HG02571 (cell line): ENCODE measurements around the gene PPIG.
A peak's percentile ranks its signal among the peaks of the same experiment; 100 is the strongest.
"Not testable (repeated sequence)": the region's sequence is repeated elsewhere in the genome, so short reads cannot be mapped to it uniquely, and the experiment has no call there.

ENCODE experiments used
- ATAC-seq: cut with Tn5 transposase; IDR thresholded peaks from one replicate; pipeline ENCODE4 v1.9.1; 2021; ENCODE audit warnings: mild to moderate bottlenecking, moderate library complexity; ENCODE audit not compliant: unreplicated experiment

The PPIG gene

GRCh38 chr2:169584005-169584877, at the start of gene PPIG:
PPIG (plus strand) TSS chr2:169584351; CDS start chr2:169604042, 19,691 bp downstream.
- ATAC-seq: peak; percentile 91

DNA sequence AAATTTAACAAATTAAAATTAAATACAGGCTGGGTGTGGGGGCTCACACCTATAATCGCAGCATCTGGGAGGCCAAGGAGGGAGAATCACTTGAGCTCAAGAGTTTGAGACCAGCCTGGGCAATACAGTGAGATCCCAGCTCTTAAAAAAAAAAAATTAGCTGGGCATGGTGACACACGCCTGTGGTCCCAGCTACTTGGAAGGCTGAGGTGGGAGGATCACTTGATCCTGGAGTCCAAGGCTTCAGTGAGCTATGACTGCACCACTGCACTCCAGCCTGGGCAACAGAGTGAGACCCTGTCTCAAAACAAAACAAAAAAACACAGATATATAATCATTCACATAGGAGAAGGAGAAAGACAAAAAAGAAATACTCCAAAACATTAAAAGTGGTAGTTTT, 44.7 kb upstream of the PPIG start:
- ATAC-seq: not testable (repeated sequence)

DNA sequence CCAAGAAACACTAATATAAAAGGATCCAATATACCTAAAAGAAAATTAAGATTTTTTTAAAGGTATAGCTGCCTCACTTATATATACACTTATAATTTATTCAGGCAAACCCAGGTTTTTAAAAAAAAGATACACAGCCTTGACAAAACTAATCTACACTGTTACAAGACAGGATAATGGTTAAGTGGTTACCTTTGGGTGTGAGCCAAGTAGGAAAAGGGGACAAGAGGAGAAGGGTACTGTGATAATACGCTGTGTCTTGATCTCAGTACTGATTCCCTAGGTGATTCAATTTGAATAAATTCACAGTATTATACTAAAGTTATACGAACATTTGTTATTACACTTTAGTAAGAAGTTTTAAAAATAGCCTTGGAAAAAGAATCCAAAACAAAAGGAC, 44.0 kb upstream of the PPIG start:
- no peak for ATAC-seq

DNA sequence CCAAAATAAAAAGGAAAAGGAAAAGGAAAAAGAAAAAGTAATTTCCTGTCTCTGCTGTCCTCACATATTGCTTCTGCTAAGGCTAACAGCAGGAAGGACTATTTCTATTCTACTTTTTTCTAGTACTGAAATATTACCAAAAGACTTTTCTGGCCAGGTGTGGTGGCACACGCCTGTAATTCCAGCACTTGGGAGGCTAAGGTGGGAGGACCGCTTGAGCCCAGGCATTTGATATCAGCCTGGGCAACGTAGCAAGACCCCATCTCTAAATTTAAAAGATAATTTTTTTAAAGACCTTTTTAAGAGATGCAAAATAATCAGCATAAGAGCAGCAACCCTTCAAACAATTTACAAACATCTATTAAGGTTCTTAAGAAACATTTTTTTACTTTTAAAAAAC, 41.7 kb upstream of the PPIG start:
- ATAC-seq: no peak

DNA sequence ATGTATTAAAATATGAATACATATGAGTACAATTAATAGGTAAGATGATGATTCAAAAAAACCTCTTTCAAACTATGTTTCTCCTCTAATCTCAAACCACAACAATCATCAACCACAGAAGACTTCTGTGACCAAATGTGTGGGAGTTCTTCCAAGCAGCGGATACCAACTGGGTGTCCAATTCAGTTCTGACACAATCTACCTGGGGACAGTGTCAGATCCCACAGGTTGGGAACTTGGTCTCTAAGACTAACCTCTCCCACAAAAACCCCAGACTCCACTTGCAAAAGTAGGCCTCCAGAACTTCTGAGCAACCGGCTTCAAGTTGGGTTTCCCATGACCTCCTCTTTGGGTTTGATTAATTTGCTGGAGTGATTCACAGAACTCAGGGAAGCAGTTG, 37.4 kb upstream of the PPIG start:
- no peak for ATAC-seq

- no peak for ATAC-seq
Measured at GRCh38 chr2:169561364-169561763, 22.8 kb upstream of the PPIG start.

GRCh38 chr2:169562084-169562483, 22.1 kb upstream of the PPIG start:
- not testable (repeated sequence) for ATAC-seq

DNA sequence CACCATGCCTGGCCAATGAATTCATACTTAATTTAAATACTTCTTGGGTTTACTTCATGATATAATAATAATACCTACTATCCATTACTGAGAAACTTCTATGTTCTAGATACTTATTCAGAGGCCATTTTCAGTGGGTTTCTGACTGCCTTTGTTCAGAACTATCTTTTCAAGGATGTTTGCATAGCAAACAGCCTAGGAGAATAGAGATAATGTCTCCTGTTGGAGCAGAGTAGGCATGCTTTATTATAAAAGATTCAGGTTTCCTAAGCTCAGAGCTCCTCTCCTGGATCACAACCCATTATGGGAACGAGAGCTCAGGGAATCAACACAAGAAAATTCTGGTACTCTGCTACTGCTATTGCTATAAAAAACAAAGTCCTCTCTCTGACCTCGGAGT, 21.6 kb upstream of the PPIG start:
- ATAC-seq: no peak

DNA sequence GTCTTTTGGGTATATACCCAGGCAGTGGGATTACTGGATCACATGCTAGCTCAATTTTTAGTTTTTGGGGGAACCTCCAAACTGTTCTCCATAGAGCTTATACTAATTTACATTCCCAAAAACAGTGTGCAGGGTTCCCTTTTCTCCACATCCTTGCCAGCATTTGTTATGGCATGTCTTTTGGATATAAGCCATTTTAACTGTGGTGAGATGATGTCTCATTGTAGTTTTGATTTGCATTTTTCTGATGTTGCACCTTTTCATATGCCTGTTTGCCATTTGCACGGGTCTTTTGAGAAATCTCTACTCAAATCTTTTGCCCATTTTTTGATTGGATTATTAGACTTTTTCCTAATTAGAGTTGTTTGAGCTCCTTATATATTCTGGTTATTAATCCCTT, 18.5 kb upstream of the PPIG start:
- no peak for ATAC-seq

DNA sequence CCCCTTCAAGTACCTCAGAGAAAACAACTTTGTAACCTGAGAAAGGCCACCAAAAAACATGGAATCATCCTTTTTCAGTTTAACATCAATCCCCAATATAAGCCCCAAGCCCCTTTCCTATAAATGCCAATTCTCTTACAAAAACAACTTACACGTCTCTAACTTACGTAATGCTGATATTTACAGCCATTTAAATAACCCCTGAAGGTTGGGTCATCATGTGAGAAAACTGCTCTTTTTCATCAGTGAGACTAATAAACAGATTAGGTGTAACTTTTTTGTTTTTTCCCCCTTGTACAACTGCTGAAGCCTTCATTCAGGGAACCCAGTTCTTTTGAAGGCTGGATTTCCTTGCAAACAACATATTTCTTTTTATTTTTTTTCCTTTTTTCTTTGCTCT, 14.2 kb upstream of the PPIG start:
- no peak for ATAC-seq

GRCh38 chr2:169570752-169571151, 13.4 kb upstream of the PPIG start:
- ATAC-seq: not testable (repeated sequence)

GRCh38 chr2:169571571-169571970, 12.6 kb upstream of the PPIG start:
- no peak for ATAC-seq

GRCh38 chr2:169572189-169572588, 12.0 kb upstream of the PPIG start:
- ATAC-seq: no peak

GRCh38 chr2:169572821-169573159, 11.4 kb upstream of the PPIG start:
- no peak for ATAC-seq

DNA sequence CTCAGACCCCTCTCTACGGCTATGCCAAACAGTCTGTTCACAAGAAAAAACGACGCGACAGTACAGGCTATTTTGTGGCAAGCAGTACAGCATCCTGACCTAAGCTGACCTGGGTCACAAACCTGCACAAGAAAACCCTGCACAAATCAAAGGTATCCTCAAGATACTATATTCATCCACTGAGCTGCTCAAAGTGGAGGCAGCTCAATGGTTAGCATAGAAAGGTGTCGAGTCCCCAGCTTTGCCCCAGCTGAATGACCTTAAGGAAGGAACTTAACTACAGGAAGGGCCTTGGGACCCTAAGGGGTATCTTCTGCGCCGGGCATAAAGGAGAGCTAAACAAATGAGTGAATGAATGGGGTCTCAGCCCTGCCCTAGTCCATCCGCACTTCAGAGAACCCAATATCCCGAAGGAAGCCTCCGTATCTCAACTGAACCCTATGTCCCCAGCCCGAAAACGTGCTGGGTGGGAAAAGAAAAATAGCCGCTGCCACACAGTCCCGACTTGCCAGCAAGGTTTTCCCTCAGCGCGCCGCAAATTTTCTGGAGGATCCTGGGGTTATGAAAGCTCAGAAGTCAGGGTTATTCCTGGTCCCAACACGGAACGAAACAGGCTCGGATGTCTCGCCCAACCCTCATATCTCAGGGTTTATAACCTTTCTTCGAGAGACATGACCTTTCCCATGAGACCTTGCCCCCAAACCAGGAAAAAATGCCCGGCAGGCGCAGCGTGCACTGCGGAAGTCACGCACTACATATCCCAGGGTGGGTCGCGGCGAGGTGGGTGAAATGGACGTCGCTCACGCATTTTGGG, 10.8 kb upstream of the PPIG start, which contains the start of gene FASTKD1:
TSS of gene FASTKD1 (minus strand) at position 706 of the 814 bp plus-strand sequence. CDS start 1,836 bp downstream, outside the sequence.
- peak; percentile 100 for ATAC-seq

DNA sequence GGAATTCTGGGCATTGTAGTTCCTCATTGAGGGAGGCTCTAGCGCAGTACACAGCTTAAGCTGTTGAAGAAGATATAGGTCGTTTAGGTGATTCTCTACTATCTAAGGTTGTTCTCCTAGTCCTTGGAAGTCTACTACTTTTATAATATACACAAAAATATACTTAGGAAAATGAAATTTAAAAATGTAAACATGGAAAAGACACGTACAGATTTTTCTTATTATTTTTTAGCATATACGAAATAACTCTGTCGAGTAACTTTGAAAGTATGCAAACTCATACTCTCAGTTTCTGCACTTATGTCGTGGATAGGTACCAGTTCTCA, 10.2 kb upstream of the PPIG start:
- ATAC-seq: no peak

DNA sequence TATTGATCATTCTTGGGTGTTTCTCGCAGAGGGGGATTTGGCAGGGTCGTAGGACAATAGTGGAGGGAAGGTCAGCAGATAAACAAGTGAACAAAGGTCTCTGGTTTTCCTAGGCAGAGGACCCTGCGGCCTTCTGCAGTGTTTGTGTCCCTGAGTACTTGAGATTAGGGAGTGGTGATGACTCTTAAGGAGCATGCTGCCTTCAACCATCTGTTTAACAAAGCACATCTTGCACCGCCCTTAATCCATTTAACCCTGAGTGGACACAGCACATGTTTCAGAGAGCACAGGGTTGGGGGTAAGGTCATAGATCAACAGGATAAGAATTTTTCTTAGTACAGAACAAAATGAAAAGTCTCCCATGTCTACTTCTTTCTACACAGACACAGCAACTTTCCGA, 9.6 kb upstream of the PPIG start:
- not testable (repeated sequence) for ATAC-seq

DNA sequence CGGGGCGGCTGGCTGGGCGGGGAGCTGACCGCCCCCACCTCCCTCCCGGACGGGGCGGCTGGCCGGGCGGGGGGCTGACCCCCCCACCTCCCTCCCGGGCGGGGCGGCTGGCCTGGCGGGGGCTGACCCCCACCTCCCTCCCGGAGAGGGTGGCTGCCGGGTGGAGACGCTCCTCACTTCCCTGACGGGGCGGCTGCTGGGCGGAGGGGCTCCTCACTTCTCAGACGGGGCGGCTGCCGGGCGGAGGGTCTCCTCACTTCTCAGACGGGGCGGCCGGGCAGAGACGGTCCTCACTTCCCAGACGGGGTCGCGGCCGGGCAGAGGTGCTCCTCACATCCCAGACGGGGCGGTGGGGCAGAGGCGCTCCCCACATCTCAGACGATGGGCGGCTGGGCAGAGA, 8.9 kb upstream of the PPIG start:
- not testable (repeated sequence) for ATAC-seq

DNA sequence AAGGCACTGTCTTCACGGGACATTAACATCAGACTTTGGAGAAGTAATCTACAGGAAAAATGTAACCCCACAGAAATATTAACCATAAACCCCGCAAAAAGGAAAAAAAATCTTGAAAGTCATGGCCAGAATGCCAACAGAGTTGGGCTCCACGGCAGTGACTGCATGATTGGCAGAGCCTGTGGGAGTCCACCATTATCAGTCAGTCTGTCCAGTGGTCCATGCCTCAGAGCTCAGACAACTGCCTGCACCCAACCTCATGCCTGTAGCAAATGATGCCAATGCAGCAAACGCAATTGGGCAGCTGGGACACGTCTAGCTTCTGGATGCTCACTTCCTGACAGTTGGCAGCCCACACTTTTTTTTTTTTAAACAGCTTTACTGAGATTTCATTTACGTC, 5.1 kb upstream of the PPIG start:
- no peak for ATAC-seq

- ATAC-seq: not testable (repeated sequence)
Measured at GRCh38 chr2:169582552-169583266, 1.4 kb upstream of the PPIG start.

- ATAC-seq: no peak
Measured at GRCh38 chr2:169583518-169583917, 633 bp upstream of the PPIG start.
